K562 (cell line): ENCODE data around the gene PPM1M. TPM values are rescaled to one million over a fixed set of nuclear protein-coding genes. Genes with fewer than 3 reads are reported as not detected.

ENCODE experiments used
- ATAC-seq: fragments of 200-7000 bp; cut with Tn5 transposase; 3 replicates; pipeline ENCODE4 v1.9.1; 2020; ENCODE audit warnings: moderate library complexity
- BruUV-seq: library from RNA; stranded (reverse); fragments of 400-500 nt; replicated peaks from 2 replicates; lab custom pipeline; 2021; lab: Mats Ljungman, UMichigan
- CTCF ChIA-PET: fragments of 300-600 bp; formaldehyde crosslinking; extraction: SDS; loops from one replicate; lab custom pipeline; 2021; ENCODE audit warnings: low intra/inter-chr PET ratio; lab: Yijun Ruan, JAX
- POLR2A ChIA-PET: fragments of 300-600, 350-650 bp; sonication (Branson Sonifier 250); formaldehyde crosslinking; extraction: SDS; loops from one replicate; lab custom pipeline; 2021; ENCODE audit warnings: antibody characterized with exemption, inconsistent platforms; lab: Yijun Ruan, JAX
- DNase-seq, 4 experiments: peaks; one replicate each; pipeline versions ENCODE4 v3.0.0 to v3.0.0-alpha.2; 2011 to 2018; ENCODE audit warnings: low spot score in 3 of 4, mixed read lengths in 3 of 4; ENCODE audit errors: extremely low read depth in 1 of 4
- FAIRE-seq: peaks from 2 replicates; lab custom pipeline; 2011; peaks lifted over from hg19 to GRCh38; lab: Jason Lieb, UNC
- H2AFZ ChIP-seq: 2 replicates; pipeline ENCODE4 v1.6.0; 2011; ENCODE audit warnings: low read depth, low read length, control low read depth, inconsistent platforms
- H3K27ac ChIP-seq: fragments of 200-600 bp; 3 replicates; pipeline ENCODE4 v1.8.0; 2011; ENCODE audit warnings: low read depth, mild to moderate bottlenecking, control low read depth, inconsistent platforms, low read length, moderate library complexity, mixed read lengths; ENCODE audit errors: extremely low read depth
- H3K27me3 ChIP-seq, 2 experiments: fragments of 300-600 bp in 1 of 2; 2 replicates in 1 of 2; 3 replicates in 1 of 2; pipeline versions ENCODE4 v1.6.0 to v1.8.0; 2011; ENCODE audit warnings: inconsistent platforms in 2 of 2, low read length in 2 of 2, mild to moderate bottlenecking in 1 of 2, mixed read lengths in 1 of 2, moderate library complexity in 1 of 2; ENCODE audit not compliant: control insufficient read depth in 2 of 2, insufficient read depth in 2 of 2
- H3K36me3 ChIP-seq: fragments of 300-600 bp; 3 replicates; pipeline ENCODE4 v1.8.0; 2011; ENCODE audit warnings: mild to moderate bottlenecking, low read length, inconsistent platforms; ENCODE audit not compliant: control insufficient read depth, insufficient read depth
- H3K4me1 ChIP-seq, 2 experiments: fragments of 200-600 bp in 1 of 2; replicated peaks in 1 of 2; 2 replicates in 1 of 2; 3 replicates in 1 of 2; pipeline versions ENCODE4 v1.5.1 to v1.8.0; 2011; ENCODE audit warnings: inconsistent platforms in 2 of 2, low read length in 2 of 2, mild to moderate bottlenecking in 1 of 2, mixed read lengths in 1 of 2, moderate library complexity in 1 of 2; ENCODE audit not compliant: control insufficient read depth in 2 of 2, insufficient read depth in 2 of 2
- H3K4me2 ChIP-seq: 2 replicates; pipeline ENCODE4 v1.6.1; 2011; ENCODE audit warnings: low read length, control low read depth, inconsistent platforms, mixed read lengths; ENCODE audit not compliant: insufficient read depth
- H3K4me3 ChIP-seq: fragments of 200-600 bp; sonication (generic), shearing (Covaris generic); 2 replicates; pipeline ENCODE4 v1.5.1; 2016; ENCODE audit warnings: control low read depth, inconsistent platforms
- H3K79me2 ChIP-seq: fragments of 200-600 bp; 3 replicates; pipeline ENCODE4 v1.8.0; 2011; ENCODE audit warnings: low read length, inconsistent platforms; ENCODE audit not compliant: control insufficient read depth, insufficient read depth
- H3K9ac ChIP-seq, 2 experiments: 2 replicates each; pipeline versions ENCODE4 v1.6.0 to v1.6.1; 2011; ENCODE audit warnings: low read depth in 2 of 2, low read length in 2 of 2, control low read depth in 1 of 2, inconsistent platforms in 1 of 2, mild to moderate bottlenecking in 1 of 2, mixed read lengths in 1 of 2; ENCODE audit not compliant: insufficient read depth in 1 of 2
- H3K9me1 ChIP-seq: one replicate; pipeline ENCODE4 v1.6.0; 2011; ENCODE audit warnings: inconsistent platforms, mild to moderate bottlenecking, low read length, moderate library complexity; ENCODE audit not compliant: control insufficient read depth, insufficient read depth
- H3K9me3 ChIP-seq: replicated peaks from 2 replicates; pipeline ENCODE4 v1.5.1; 2011; ENCODE audit warnings: low read depth, low read length, inconsistent platforms; ENCODE audit not compliant: control insufficient read depth, insufficient read depth
- H4K20me1 ChIP-seq: replicated peaks from 2 replicates; pipeline ENCODE4 v1.6.1; 2011; ENCODE audit warnings: low read length, inconsistent platforms, mixed read lengths; ENCODE audit not compliant: control insufficient read depth, insufficient read depth
- CBFA2T3 ChIP-seq: fragments of 450-650 bp; IDR thresholded peaks from 2 replicates; pipeline ENCODE4 v1.6.1; 2017
- CBX2 ChIP-seq: fragments of 200-600 bp; sonication (generic); IDR thresholded peaks from one replicate; pipeline ENCODE4 v1.6.1; 2012; ENCODE audit warnings: mild to moderate bottlenecking, low read length, inconsistent platforms; ENCODE audit not compliant: insufficient read depth, poor library complexity, severe bottlenecking
- ETV6 ChIP-seq, 3 experiments: fragments of 150-350 bp in 1 of 3; sonication (generic) in 1 of 3; formaldehyde crosslinking in 1 of 3; IDR thresholded peaks; 2 replicates each; pipeline versions ENCODE4 v1.6.1 to v1.8.0; 2014 to 2022; ENCODE audit warnings: borderline replicate concordance in 2 of 3, low read depth in 2 of 3, antibody characterized with exemption in 1 of 3, low read length in 1 of 3, mild to moderate bottlenecking in 1 of 3, missing genetic modification reagents in 1 of 3
- GABPB1 ChIP-seq: sonication (generic); formaldehyde crosslinking; IDR thresholded peaks from 2 replicates; pipeline ENCODE4 v1.8.0; 2022; ENCODE audit warnings: mild to moderate bottlenecking, missing genetic modification reagents
- SPI1 ChIP-seq: IDR thresholded peaks from 2 replicates; pipeline ENCODE4 v1.6.1; 2011; ENCODE audit warnings: low read depth, low read length, control low read depth, borderline replicate concordance
- TCF3 ChIP-seq: sonication (generic); formaldehyde crosslinking; IDR thresholded peaks from 2 replicates; pipeline ENCODE4 v1.4.0; 2020; ENCODE audit warnings: mild to moderate bottlenecking, missing genetic modification reagents
- WGBS: fragments of 100-300 bp; shearing (Covaris generic); methylation state at CpG from one replicate; pipeline ENCODE4 v1.1.6; 2016; ENCODE audit warnings: low coverage, mixed read lengths; ENCODE audit not compliant: insufficient coverage; ENCODE audit errors: missing lambda C conversion rate; 5-methylcytosine and 5-hydroxymethylcytosine counted together
- in situ Hi-C: fragments of 300-500 bp; cut with MboI; formaldehyde crosslinking; loops from 4 replicates; pipeline ENCODE4 v1.15.0; 2018; ENCODE audit warnings: inconsistent platforms, mixed read lengths
- intact Hi-C: fragments of 100-400 bp; cut with micrococcal nuclease; formaldehyde crosslinking; loops from 2 replicates; pipeline ENCODE4 v1.14.2; 2022
- polyA plus RNA-seq, 8 experiments: library from polyadenylated mRNA; depleted of rRNA in 4 of 8; stranded (reverse) in 5 of 8; unstranded in 3 of 8; fragments of >200 nt; fragmentation: Nextera tagmentation in 2 of 8; fragmentation: Illumina TruSeq in 1 of 8; extraction: Ambion mirVana in 2 of 8; extraction: Trizol in 1 of 8; gene quantifications; 2 replicates each; pipeline versions ENCODE4 v1.2.1 to v1.2.3, GENCODE V29; 2011 to 2014; ENCODE audit warnings: inconsistent platforms in 1 of 8, missing spikeins in 1 of 8
- total RNA-seq, 7 experiments: library from RNA; depleted of rRNA in 6 of 7; stranded (reverse); fragments of >200 nt in 6 of 7; fragmentation: Illumina TruSeq in 2 of 7; extraction: Trizol in 2 of 7; gene quantifications; 2 replicates each; pipeline versions ENCODE4 v1.2.1 to v1.2.3, GENCODE V29; 2011 to 2021; ENCODE audit warnings: low replicate concordance in 1 of 7
- TF ChIP-seq, protein P1 (sequence below): fragments of 450-650 bp; formaldehyde crosslinking; IDR thresholded peaks from 2 replicates; pipeline ENCODE4 v1.4.0; 2020; ENCODE audit warnings: mild to moderate bottlenecking, mixed read lengths
- TF ChIP-seq, protein P2 (sequence below): fragments of 200-400 bp; formaldehyde crosslinking; IDR thresholded peaks from 2 replicates; pipeline ENCODE4 v1.6.1; 2017; ENCODE audit warnings: mild to moderate bottlenecking, low read depth, low read length, moderate library complexity
- TF ChIP-seq, protein P3 (sequence below): fragments of 450-650 bp; IDR thresholded peaks from 2 replicates; pipeline ENCODE4 v1.6.1; 2017; ENCODE audit warnings: mild to moderate bottlenecking, moderate library complexity
- TF ChIP-seq, protein P4 (sequence below): fragments of 450-650 bp; IDR thresholded peaks from 2 replicates; pipeline ENCODE4 v1.6.1; 2014; ENCODE audit warnings: low read depth, mild to moderate bottlenecking, moderate library complexity, borderline replicate concordance
- TF ChIP-seq, protein P5 (sequence below): fragments of 450-650 bp; IDR thresholded peaks from 2 replicates; pipeline ENCODE4 v1.6.1; 2016; ENCODE audit warnings: mild to moderate bottlenecking

PPM1M gene
- total and polyA plus RNA-seq, 9 of the 15 experiments (the other 6 are each of a cell fraction or from before 2014, with no cell fraction given), result 1.4 to 9.2 (median 4.4) TPM

DNA sequence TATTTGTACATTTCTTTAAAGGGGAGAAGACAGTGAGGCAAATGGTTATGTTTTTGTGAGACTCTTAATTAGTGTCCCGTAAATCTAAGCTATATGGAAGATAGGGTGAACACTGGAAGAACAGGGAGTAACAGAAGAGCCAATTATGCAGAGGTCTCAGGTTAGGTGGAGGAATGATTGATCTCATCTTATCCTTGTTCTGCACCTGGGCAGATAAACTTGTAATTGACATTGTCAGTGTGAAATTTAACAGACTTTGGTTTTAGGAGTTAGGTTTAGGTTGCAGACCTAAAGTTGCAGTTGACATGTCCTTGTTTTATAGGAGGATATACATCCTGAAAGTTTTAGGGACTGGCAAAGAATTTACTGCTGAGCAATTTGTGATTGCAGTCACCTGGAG, 3.5 kb upstream of the PPM1M start:
- H3K27me3 ChIP-seq, result no peaks in the 10 kb centered on the region
- H3K79me2 ChIP-seq, result peaks cover 36% of the 10 kb centered on the region
- no peaks in the 10 kb centered on the region for H4K20me1 ChIP-seq
- no peak overlapping the region for H3K27ac ChIP-seq
- no peak overlapping the region for H2AFZ ChIP-seq
- intact Hi-C loops (no loop called here), in situ Hi-C loops (no loop called here)
- no peak overlapping the region for H3K4me2 ChIP-seq
- peaks cover 3% of the 10 kb centered on the region; the same call in 1 of the 3 replicates for H3K36me3 ChIP-seq
- DNase-seq (no peak), FAIRE-seq (no peak), ATAC-seq (no peak)
- H3K9me1 ChIP-seq, result no peaks in the 10 kb centered on the region
- H3K4me1 ChIP-seq, result peaks cover 44 to 47% of the 10 kb centered on the region in 2 experiments
- ChIA-PET POLR2A (interaction anchor here (0.6 kb wide), 1 partner anchor 16 kb away, joined by 3 read pairs; no protein-coding TSS in a partner anchor), CTCF (no interaction called here)
- no peak overlapping the region; a peak in 1 of 4 replicates for H3K9ac ChIP-seq
- no peak overlapping the region for H3K4me3 ChIP-seq
- H3K9me3 ChIP-seq, result no peaks in the 10 kb centered on the region
- 10% methylated on average over 1 of the region's 1 CpG for WGBS
- BruUV-seq, result no TSS peak
- TF ChIP-seq, protein P1, sequence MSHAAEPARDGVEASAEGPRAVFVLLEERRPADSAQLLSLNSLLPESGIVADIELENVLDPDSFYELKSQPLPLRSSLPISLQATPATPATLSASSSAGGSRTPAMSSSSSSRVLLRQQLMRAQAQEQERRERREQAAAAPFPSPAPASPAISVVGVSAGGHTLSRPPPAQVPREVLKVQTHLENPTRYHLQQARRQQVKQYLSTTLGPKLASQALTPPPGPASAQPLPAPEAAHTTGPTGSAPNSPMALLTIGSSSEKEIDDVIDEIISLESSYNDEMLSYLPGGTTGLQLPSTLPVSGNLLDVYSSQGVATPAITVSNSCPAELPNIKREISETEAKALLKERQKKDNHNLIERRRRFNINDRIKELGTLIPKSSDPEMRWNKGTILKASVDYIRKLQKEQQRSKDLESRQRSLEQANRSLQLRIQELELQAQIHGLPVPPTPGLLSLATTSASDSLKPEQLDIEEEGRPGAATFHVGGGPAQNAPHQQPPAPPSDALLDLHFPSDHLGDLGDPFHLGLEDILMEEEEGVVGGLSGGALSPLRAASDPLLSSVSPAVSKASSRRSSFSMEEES, result no peak
- TF ChIP-seq TCF3 (peak; percentile 47), GABPB1 (no peak), CBFA2T3 (peak; percentile 56), CBX2 (no peak), SPI1 (no peak), ETV6 (IDR thresholded peaks at IDR 0.05; ENCODE audit: borderline replicate concordance in 1 of 2, low read depth in 2 of 2, low read length in 1 of 2) (no peak), ETV6 (CRISPR knock-in tag; IDR thresholded peaks at IDR 0.05; ENCODE audit: borderline replicate concordance) (no peak)
- TF ChIP-seq, protein P2, sequence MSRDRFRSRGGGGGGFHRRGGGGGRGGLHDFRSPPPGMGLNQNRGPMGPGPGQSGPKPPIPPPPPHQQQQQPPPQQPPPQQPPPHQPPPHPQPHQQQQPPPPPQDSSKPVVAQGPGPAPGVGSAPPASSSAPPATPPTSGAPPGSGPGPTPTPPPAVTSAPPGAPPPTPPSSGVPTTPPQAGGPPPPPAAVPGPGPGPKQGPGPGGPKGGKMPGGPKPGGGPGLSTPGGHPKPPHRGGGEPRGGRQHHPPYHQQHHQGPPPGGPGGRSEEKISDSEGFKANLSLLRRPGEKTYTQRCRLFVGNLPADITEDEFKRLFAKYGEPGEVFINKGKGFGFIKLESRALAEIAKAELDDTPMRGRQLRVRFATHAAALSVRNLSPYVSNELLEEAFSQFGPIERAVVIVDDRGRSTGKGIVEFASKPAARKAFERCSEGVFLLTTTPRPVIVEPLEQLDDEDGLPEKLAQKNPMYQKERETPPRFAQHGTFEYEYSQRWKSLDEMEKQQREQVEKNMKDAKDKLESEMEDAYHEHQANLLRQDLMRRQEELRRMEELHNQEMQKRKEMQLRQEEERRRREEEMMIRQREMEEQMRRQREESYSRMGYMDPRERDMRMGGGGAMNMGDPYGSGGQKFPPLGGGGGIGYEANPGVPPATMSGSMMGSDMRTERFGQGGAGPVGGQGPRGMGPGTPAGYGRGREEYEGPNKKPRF, result no peak
- TF ChIP-seq, protein P3, sequence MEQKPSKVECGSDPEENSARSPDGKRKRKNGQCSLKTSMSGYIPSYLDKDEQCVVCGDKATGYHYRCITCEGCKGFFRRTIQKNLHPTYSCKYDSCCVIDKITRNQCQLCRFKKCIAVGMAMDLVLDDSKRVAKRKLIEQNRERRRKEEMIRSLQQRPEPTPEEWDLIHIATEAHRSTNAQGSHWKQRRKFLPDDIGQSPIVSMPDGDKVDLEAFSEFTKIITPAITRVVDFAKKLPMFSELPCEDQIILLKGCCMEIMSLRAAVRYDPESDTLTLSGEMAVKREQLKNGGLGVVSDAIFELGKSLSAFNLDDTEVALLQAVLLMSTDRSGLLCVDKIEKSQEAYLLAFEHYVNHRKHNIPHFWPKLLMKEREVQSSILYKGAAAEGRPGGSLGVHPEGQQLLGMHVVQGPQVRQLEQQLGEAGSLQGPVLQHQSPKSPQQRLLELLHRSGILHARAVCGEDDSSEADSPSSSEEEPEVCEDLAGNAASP, result no peak
- TF ChIP-seq, protein P4, sequence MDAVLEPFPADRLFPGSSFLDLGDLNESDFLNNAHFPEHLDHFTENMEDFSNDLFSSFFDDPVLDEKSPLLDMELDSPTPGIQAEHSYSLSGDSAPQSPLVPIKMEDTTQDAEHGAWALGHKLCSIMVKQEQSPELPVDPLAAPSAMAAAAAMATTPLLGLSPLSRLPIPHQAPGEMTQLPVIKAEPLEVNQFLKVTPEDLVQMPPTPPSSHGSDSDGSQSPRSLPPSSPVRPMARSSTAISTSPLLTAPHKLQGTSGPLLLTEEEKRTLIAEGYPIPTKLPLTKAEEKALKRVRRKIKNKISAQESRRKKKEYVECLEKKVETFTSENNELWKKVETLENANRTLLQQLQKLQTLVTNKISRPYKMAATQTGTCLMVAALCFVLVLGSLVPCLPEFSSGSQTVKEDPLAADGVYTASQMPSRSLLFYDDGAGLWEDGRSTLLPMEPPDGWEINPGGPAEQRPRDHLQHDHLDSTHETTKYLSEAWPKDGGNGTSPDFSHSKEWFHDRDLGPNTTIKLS, result no peak
- TF ChIP-seq, protein P5, sequence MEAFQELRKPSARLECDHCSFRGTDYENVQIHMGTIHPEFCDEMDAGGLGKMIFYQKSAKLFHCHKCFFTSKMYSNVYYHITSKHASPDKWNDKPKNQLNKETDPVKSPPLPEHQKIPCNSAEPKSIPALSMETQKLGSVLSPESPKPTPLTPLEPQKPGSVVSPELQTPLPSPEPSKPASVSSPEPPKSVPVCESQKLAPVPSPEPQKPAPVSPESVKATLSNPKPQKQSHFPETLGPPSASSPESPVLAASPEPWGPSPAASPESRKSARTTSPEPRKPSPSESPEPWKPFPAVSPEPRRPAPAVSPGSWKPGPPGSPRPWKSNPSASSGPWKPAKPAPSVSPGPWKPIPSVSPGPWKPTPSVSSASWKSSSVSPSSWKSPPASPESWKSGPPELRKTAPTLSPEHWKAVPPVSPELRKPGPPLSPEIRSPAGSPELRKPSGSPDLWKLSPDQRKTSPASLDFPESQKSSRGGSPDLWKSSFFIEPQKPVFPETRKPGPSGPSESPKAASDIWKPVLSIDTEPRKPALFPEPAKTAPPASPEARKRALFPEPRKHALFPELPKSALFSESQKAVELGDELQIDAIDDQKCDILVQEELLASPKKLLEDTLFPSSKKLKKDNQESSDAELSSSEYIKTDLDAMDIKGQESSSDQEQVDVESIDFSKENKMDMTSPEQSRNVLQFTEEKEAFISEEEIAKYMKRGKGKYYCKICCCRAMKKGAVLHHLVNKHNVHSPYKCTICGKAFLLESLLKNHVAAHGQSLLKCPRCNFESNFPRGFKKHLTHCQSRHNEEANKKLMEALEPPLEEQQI, result no peak
